ENCODE results near the gene PPP1R11. TPM values are rescaled to one million over a fixed set of nuclear protein-coding genes. Genes with fewer than 3 reads are reported as not detected.

The PPP1R11 gene
- total and polyA plus RNA-seq, 2 of the 4 experiments (the other 2 are of a cell fraction), result 15.6 to 46.0 TPM

DNA sequence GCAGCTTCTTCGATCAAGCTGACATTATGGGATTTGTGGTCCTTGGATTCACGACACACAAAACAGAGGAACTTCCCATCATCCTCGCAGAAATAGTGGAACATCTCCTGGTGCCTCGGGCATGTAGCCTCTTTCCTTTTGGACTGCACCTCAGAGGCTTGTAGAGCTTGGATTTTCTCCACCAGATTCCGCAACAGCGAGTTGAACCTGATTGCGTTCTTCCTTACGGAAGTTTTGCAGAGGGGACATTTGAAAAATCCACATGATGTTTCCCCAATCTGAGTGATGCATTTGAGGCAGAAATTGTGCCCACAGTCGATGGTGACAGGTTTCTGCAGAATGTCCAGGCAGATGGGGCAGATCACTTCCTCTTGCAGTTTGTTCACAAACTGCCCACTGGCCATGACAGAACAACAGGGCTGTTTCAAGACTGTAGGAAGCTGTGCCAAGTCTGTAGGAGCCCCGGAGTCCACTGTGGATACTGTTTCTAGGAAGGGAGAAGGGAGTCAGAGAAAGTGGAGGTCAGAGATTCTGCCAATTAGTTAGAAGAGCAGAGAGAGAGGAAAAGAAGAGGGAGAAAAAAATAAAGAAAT is 45.5 kb downstream of the PPP1R11 start:
- no peak overlapping the region for H2BK5ac ChIP-seq (ENCODE audit: low read depth, low read length, poor library complexity, severe bottlenecking)
- no peak overlapping the region for H3K9ac ChIP-seq (ENCODE audit: low read depth, low read length)
- dilution Hi-C loops (cut with HindIII; ENCODE audit: low sequenced_read_pairs, unreplicated experiment) (no loop called here), in situ Hi-C loops (cut with MboI; ENCODE audit: low sequenced_read_pairs) (no loop called here), intact Hi-C loops (cut with micrococcal nuclease) (no loop called here)
- H4K20me1 ChIP-seq (ENCODE audit: insufficient read depth, low read length), result no peaks in the 10 kb centered on the region
- no peak overlapping the region for H3K23ac ChIP-seq (ENCODE audit: low read depth, low read length)
- 67% methylated on average over 9 of the region's 10 CpGs; no CpG with 5 or more reads in 1 of the 2 experiments for WGBS, 2 experiments (ENCODE audit: extremely low coverage in 2 of 2, insufficient read length in 1 of 2)
- peaks cover 2% of the 10 kb centered on the region; the same call in 1 of the 2 replicates for H3K9me3 ChIP-seq (ENCODE audit: control insufficient read depth, insufficient read depth, low read length)
- no peak overlapping the region for H3K4me2 ChIP-seq (ENCODE audit: low read depth, low read length)
- H2BK120ac ChIP-seq (ENCODE audit: low read depth, low read length), result no peak overlapping the region
- H3K4me1 ChIP-seq (ENCODE audit: control insufficient read depth, insufficient read depth, low read length), result no peaks in the 10 kb centered on the region
- H2AK9ac ChIP-seq (replicated peaks; ENCODE audit: low read depth, low read length, poor library complexity), result no peak overlapping the region
- no peak overlapping the region for H2BK20ac ChIP-seq (ENCODE audit: low read depth, low read length)
- BruUV-seq (replicated peaks), result no TSS peak
- no peak overlapping the region for H3K4ac ChIP-seq (ENCODE audit: low read depth, low read length)
- peaks cover 51% of the 10 kb centered on the region for H3K27me3 ChIP-seq (ENCODE audit: control insufficient read depth, insufficient read depth, low read length)
- H4K8ac ChIP-seq (ENCODE audit: low read depth in 2 of 2, low read length in 2 of 2), result no peak overlapping the region
- no peak overlapping the region for H3K14ac ChIP-seq (replicated peaks; ENCODE audit: low read depth, low read length)
- H3K27ac ChIP-seq (ENCODE audit: insufficient read depth, low read length), result no peak overlapping the region
- no peak overlapping the region for H2AK5ac ChIP-seq (ENCODE audit: low read depth, low read length)
- DNase-seq (no peak), ATAC-seq (ENCODE audit: low read depth) (no peak)
- ChIA-PET CTCF (no interaction called here), POLR2A (ENCODE audit: unreplicated experiment) (no interaction called here)
- H4K91ac ChIP-seq (ENCODE audit: insufficient read depth, low read depth, low read length), result no peak overlapping the region
- H3K56ac ChIP-seq (ENCODE audit: extremely low read depth, insufficient read depth, low read length), result no peak overlapping the region
- H3K36me3 ChIP-seq (ENCODE audit: control insufficient read depth, insufficient read depth, low read length), result no peaks in the 10 kb centered on the region
- no peak overlapping the region for H2BK15ac ChIP-seq (ENCODE audit: low read depth, low read length)
- no peak overlapping the region for H3K18ac ChIP-seq (ENCODE audit: low read depth, low read length)
- H2AFZ ChIP-seq (replicated peaks; ENCODE audit: low read length, poor library complexity), result no peak overlapping the region
- H3K79me1 ChIP-seq (ENCODE audit: low read depth in 1 of 2, low read length in 2 of 2), result no peaks in the 10 kb centered on the region
- no peak overlapping the region for H3K4me3 ChIP-seq (ENCODE audit: insufficient read depth, low read depth, low read length)
- H3K9me1 ChIP-seq (ENCODE audit: insufficient read depth, low read length), result no peaks in the 10 kb centered on the region
- TF ChIP-seq BHLHE40 (IDR thresholded peaks at IDR 0.05; ENCODE audit: low read depth, low read length), result no peak
- TF ChIP-seq MXI1 (IDR thresholded peaks at IDR 0.05; ENCODE audit: borderline replicate concordance, low read depth, low read length), result no peak
- no peak for TF ChIP-seq NFE2L2 (IDR thresholded peaks at IDR 0.05; ENCODE audit: low read depth, low read length)
- no peak for TF ChIP-seq RAD21 (IDR thresholded peaks at IDR 0.05; ENCODE audit: low read length)
- no peak overlapping the region for H4K5ac ChIP-seq (ENCODE audit: low read depth, low read length)

Measured in IMR-90 (cell line).